HG03469 (cell line): ENCODE measurements around the gene NDUFA8.

ENCODE experiments used
- ATAC-seq: cut with Tn5 transposase; IDR thresholded peaks from one replicate; pipeline ENCODE4 v1.9.1; 2021; ENCODE audit warnings: mild to moderate bottlenecking, moderate library complexity, moderate number of reproducible peaks; ENCODE audit not compliant: unreplicated experiment

Gene NDUFA8

GRCh38 chr9:122140368-122141193, 19.0 kb downstream of the NDUFA8 start:
- no peak for ATAC-seq

GRCh38 chr9:122138560-122139268, 20.9 kb downstream of the NDUFA8 start:
- ATAC-seq = no peak

- no peak for ATAC-seq
These were observed 24.1 kb downstream of the NDUFA8 start for GRCh38 chr9:122135529-122135859.

GRCh38 chr9:122134822-122135528, 24.6 kb downstream of the NDUFA8 start:
- no peak for ATAC-seq

GRCh38 chr9:122133984-122134535, 25.5 kb downstream of the NDUFA8 start:
- ATAC-seq = no peak

GRCh38 chr9:122133263-122133983, 26.2 kb downstream of the NDUFA8 start:
- ATAC-seq = no peak

GRCh38 chr9:122132539-122132938, 27.0 kb downstream of the NDUFA8 start:
- no peak for ATAC-seq

GRCh38 chr9:122131401-122132001, 28.1 kb downstream of the NDUFA8 start:
- no peak for ATAC-seq

- ATAC-seq = no peak
These were observed 28.7 kb downstream of the NDUFA8 start for GRCh38 chr9:122130837-122131236.

- ATAC-seq = no peak
These were observed 29.6 kb downstream of the NDUFA8 start for GRCh38 chr9:122129969-122130368.

GRCh38 chr9:122128969-122129343, 30.6 kb downstream of the NDUFA8 start:
- no peak for ATAC-seq

- ATAC-seq = no peak
These were observed 31.3 kb downstream of the NDUFA8 start for GRCh38 chr9:122128007-122128968.

GRCh38 chr9:122127396-122127798, 32.2 kb downstream of the NDUFA8 start:
- ATAC-seq = no peak

GRCh38 chr9:122126331-122127261, 33.0 kb downstream of the NDUFA8 start:
- no peak for ATAC-seq

GRCh38 chr9:122125509-122126330, 33.9 kb downstream of the NDUFA8 start:
- no peak for ATAC-seq

GRCh38 chr9:122125158-122125508, 34.4 kb downstream of the NDUFA8 start:
- peak; percentile 52 for ATAC-seq

- ATAC-seq = no peak
These were observed 35.1 kb downstream of the NDUFA8 start for GRCh38 chr9:122124528-122124927.
